SK-N-MC (cell line): ENCODE data around the gene INPP5D.

Source experiments
- EZH2 ChIP-seq: fragments of 200-600 bp; sonication (generic); IDR thresholded peaks from one replicate; pipeline ENCODE4 v1.6.1; 2017; ENCODE audit warnings: antibody characterized with exemption
- POLR2AphosphoS5 ChIP-seq: IDR thresholded peaks from 2 replicates; pipeline ENCODE4 v1.6.1; 2012; ENCODE audit warnings: mild to moderate bottlenecking, low read depth, low read length, borderline replicate concordance

GRCh38 chr2:233119123-233119522 lies 59.0 kb downstream of the INPP5D start:
- TF ChIP-seq POLR2AphosphoS5 (no peak), EZH2 (no peak)
